GM18511 (cell line): ENCODE results near the gene SYT1.
"Not testable (repeated sequence)": the region's sequence is repeated elsewhere in the genome, so short reads cannot be mapped to it uniquely, and the experiment has no call there.

ENCODE experiments used
- ATAC-seq: cut with Tn5 transposase; IDR thresholded peaks from one replicate; pipeline ENCODE4 v1.9.1; 2021; ENCODE audit warnings: mild to moderate bottlenecking, moderate library complexity; ENCODE audit not compliant: unreplicated experiment

Gene SYT1

DNA sequence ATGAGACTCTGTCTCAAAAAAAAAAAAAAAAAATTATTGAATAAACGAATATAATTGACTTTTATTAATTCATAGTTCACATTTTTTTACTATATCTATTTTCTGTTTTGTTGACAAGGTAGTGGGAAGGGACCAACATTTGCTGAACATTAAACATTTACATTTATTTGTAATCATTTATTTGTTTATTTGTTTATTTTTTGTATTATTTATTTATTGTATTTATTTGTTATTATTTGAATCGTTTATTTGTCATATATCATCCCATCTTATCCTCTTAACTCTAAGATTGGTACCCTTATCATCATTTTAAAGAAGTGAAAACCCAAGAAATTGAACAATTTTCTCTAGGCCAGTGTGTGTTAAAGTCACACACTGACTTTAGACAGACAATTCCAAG lies 101.5 kb downstream of the SYT1 start:
- ATAC-seq, result no peak

DNA sequence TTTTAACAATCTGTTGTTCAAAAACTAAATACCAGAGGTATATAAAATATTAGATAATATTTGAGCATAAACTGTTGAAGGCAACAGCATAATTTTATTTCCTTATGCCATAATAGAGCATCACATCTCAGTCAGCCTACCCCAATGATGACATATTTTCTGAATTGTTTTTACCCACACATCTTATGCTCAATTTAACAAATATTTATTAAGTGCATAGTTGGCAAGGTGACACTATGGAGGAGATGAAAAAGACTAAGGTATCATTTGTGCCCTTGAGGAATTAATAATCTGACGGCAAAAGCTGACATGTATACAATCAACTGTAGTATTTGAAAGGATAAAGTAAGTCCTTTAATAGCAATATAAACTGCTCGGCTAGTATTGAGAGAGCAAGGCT lies 102.4 kb downstream of the SYT1 start:
- no peak for ATAC-seq

DNA sequence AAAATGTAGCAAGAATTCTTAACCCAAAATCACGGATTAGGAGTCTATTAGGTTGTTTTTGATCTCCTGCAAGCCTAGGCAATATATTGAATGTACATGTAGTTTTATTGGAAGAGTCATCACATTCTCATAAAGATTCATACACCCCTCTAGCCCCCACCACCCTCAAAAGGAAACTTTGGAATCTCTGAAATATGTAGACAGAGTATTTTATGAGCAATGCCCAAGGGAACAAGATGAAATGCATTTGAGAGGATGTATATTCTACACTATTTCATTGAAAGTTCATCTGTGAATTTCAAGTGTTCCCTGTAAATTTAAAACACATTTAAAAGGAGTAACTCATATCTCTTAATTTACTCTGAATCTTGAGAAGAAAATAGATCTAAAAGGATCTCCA lies 103.7 kb downstream of the SYT1 start:
- no peak for ATAC-seq

DNA sequence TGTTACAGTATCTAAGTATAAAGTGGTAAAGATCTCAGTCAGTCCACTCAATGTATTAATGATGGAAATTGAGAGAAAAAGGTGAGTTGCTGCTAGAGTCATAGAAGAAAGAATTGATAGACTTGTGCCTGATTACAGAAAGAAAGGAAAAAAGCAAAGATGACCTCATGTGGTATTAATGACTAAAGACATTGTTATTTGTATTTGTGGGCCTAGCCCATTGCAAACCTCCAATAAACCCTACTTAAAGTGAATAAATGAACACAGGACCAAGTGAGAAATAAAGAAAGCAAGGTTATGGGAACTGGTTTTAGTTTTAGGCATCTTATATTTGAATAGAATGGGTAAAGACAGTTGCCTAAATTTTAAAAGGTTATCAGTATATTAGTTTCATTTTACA lies 105.5 kb downstream of the SYT1 start:
- no peak for ATAC-seq

DNA sequence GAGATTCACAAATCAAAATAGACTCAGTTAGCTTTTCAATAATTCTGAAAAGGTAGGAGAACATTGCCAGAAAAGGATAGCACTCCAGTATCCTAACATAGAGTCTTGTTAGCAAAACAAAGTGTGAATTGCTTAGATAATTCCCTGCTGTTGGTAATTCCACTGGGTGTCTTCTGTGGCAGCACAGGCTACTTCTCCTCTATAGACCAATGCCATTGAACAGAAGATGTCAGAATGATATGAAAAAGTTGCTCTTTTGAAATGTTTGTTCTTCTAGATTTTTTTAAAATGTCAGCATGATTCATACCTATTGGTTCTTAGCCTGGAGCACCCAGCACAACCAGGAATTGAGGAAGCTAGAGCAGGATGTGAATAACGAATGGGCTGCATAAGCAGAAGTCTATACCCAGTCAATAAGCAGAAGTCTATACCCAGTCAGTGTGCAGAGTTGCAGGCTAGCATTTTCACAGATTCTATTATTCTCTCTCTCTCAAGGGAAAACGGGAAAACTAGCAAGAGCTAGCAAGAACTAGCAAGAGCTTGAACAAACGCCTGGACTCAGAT lies 112.8 kb downstream of the SYT1 start:
- no peak for ATAC-seq

DNA sequence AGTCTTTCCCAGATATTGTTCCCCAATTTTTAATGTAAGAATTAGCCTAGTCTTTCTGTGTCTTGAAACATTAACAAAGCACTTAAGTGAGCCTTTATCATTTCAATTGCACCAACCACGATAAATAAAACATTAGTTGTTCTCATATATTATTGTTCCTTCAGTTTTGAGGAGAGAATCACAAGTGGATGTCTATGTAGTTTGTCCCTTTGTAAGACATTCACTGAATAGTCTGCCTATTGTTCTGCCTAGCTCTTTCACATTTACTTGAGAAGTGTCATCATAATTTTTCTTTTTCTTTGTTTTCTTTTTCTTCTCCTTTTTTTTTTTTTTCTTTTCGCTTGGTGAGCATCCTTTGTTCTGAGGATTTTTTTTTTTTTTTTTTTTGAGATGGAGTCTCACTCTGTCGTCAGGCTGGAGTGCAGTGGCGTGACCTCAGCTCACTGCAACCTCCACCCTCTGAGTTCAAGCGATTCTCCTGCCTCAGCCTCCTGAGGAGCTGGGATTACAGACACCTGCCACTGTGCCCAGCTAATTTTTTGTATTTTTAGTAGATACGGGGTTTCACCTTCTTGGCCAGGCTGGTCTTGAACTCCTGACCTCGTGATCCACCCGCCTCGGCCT lies 129.7 kb downstream of the SYT1 start:
- ATAC-seq, result no peak

DNA sequence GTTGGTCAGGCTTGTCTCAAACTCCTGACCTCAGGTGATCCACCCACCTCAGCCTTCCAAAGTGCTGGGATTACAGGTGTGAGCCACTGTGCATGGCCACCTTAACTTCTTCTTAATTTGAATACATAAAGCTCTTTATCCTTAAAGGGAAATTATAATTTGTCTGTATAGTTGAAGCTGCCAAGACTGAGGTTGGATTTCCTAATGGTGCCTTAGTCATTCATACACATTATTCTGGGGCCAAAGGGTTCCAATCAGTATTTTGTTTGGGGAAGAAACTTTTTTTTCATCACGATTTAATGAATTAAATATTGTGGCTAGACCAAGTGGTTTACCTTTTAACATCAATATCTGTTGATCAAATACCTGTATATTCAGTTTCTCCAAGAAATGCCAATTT lies 135.9 kb downstream of the SYT1 start:
- no peak for ATAC-seq

DNA sequence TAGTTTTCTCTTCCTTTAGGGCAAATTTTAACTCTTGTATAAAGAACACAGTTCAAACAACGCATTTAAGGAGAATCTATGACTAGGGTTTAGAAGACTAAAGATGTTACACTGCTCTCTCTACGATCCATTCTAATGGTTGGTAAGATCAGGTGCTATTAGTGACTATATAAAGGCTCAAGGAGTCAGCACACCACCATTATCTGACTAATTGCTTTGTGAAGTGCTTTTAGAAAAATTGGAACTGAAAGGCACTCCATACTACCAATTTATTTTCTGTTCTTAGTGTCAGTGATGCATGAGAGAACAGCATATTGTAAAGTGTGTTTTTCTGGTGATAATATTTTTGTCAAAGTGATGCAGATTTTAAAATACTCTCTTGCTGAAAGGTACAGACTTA lies 136.8 kb downstream of the SYT1 start:
- ATAC-seq, result no peak

DNA sequence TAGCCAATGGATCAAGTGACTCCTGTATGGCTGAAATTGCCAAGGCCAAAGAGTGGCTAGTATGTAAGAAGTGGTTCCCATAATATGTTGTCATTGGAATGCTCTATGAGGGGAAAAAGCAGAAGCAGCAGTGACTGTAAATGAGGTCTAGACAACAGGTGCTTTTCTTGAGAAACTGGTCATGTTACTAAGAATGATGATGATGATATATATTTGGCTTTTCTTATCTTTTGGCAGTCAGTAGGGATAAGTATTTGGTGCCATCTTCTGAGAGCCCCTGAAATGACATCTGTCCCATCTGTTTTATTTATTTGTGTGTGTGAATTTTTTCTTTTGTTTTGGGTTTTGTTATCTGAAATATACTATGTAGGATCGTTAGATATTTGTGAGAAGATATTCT lies 141.7 kb downstream of the SYT1 start:
- peak; percentile 65 for ATAC-seq

DNA sequence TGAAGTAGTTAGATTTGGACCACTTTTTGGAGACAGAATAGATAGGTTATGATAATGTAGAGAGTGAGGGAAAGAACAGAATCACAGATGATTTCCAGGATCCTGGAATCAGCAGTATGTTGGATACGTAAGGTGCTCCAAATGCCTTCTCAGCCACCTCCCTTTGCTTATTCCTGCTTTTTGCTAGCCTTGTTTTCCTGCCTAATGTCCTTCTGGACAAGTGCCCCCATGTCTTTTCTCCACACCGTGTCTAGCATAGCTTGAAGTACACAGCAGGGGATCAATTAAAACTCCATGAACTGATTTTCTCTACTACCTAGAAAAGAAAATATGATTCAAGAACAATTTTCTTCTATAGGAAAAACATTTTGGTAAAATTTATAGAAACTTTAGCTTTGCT lies 144.0 kb downstream of the SYT1 start:
- no peak for ATAC-seq

DNA sequence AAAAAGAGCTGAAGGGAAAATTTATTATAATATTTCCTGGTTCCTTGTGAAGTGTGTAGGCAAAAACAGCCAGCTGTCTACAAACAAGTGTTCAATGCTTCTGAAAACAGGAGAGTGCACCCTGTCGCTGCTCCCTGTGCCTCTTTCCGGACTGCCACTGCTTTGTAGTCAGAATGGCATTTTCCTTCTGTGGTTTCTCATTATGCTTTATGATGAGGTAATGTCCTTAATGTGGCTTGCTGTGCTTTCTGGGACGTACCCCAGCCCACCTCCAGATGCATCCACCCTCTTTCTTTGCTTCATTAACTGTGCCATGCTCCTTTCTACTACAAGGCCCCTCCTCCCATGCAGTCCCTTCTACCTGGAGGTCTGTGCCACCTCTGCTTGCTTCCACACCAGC lies 148.1 kb downstream of the SYT1 start:
- ATAC-seq, result no peak

DNA sequence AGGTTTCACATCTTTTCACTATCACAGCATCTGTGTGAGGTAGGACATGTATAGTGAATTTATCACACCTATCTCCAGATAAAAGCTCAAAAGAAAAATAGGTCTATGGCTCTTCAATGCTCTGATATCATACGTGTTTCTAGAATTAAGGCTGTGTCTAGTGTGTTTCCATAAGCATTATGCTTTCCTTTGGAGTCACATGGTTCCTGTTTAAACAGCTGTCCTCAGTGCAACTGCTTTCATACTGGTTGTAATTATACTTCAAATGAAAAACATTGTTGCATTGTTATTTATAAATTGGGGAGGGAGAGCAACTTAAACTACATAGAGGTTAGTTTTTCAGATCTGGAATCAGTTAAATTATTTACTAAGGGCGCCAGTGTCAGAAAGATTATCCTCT lies 151.6 kb downstream of the SYT1 start:
- ATAC-seq, result no peak

DNA sequence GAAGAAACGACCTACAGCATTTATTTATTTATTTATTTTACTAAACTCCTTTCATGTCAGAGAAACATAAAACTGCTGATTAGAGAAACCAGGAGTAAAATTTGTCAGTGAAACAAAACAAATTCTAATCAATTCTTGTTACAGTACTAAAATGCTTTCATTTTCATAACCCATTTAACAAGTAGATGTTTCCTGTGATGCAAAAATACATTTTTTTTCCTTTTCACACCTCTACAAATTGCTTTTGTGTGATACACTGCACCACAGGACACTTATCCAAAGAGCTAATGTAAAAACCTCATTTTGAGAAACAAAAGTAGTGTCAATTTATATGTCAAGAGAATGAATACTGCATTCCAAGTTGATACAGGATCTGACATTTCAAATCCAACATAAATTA lies 155.1 kb downstream of the SYT1 start:
- peak; percentile 89 for ATAC-seq

DNA sequence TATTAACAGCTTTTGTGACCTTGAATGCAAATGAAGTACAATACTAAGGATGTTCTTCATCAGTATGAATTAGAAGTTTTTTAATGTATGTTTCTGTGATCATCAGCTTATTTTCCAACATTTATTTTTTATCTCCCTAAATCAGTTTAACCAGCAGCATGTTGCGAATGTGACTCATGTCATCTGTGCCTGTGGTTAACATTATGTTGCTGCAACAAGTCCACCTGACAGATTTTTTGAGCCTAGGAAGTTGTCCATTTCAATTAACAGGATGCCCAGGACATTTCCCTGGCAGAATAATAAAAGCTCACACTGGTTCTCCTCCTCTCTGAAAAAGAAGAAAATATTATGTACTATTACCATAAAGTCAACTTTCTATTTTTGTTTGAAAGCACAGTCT lies 155.5 kb downstream of the SYT1 start:
- ATAC-seq, result peak; percentile 31

DNA sequence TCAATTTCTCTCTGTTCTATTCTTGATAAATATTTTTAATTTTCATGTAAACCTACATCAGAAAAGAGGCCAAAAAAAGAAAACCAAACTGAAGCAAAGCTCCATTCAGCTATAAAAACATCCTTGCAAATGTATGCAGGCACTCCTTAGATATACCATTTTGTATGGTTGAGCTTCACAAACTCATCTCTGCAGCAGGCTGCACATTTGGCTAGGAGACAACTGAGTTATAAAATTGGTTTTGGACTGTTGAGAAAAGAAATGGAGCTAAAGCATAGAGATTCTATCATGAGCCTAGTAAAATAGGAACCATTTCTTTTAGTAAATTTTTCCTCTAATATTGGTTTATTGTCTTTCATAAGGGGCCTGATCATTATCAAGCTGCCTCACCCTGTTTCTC lies 156.4 kb downstream of the SYT1 start:
- no peak for ATAC-seq

DNA sequence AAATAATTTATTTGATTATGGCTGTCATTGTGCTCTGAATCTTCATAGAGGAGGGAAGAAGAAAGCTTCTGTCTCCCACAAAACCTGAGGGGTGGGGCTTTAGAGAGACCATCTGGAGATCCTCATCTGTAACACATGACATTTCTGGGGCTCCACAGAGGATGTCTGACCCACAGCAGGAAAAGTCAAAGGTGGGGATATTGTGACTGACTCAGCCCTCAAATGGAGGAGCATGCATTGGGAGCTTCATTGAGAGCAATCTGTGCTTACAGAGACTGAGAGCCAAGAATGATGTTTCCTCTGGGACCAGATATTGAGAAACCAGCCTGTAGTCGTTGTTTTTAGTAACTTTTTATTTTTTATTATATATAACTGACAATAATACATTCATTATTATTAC lies 158.7 kb downstream of the SYT1 start:
- ATAC-seq, result no peak

DNA sequence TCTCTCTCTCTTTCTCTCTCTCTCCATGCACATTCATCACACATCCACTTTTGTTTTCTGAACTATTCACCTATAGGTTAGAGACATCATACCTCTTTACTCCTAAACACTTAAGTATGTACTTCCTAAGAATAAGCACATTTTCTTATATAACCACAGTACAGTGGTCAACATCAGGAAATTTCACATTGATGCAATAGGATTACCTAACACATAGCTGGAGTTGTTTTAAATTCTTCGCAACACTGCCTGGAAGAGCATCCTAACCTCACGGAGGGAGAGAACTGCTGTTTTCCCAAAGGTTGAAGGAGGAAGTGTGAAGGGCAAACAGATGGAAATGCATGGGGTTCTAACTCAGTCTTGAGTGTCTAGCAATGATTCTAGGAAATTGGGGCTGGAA lies 159.2 kb downstream of the SYT1 start:
- no peak for ATAC-seq

DNA sequence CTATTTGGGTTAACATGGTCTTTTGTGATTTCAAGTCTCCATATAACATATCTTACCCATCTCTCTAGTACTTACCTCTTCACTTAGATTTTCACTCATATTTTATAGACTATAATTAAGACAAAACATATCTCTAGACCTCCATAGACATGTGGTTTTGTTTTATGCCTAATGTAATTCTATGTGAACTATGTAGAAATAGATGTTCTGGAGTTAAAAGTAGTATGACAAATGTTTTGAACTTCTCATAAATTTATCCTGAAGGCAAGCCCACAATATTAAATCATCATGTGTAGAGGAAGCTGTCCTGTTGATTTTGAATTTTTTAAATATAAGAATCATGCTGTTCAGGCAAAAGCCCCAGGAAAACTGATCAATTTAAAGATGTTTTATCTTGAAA lies 169.2 kb downstream of the SYT1 start:
- no peak for ATAC-seq

DNA sequence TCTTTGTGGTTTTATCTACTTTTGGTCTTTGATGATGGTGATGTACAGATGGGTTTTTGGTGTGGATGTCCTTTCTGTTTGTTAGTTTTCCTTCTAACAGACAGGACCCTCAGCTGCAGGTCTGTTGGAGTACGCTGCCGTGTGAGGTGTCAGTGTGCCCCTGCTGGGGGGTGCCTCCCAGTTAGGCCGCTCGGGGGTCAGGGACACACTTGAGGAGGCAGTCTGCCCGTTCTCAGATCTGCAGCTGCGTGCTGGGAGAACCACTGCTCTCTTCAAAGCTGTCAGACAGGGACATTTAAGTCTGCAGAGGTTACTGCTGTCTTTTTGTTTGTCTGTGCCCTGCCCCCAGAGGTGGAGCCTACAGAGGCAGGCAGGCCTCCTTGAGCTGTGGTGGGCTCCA lies 180.2 kb downstream of the SYT1 start:
- not testable (repeated sequence) for ATAC-seq

DNA sequence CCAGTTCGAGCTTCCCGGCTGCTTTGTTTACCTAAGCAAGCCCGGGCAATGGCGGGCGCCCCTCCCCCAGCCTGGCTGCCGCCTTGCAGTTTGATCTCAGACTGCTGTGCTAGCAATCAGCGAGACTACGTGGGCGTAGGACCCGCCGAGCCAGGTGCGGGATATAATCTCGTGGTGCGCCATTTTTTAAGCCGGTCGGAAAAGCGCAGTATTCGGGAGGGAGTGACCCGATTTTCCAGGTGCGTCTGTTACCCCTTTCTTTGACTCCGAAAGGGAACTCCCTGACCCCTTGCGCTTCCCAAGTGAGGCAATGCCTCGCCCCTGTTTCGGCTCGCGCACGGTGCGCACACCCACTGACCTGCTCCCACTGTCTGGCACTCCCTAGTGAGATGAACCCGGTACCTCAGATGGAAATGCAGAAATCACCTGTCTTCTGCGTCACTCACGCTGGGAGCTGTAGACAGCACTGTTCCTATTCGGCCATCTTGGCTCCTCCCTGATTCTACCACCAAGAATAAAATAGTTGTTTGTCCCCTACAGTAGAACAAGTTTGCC lies 180.7 kb downstream of the SYT1 start:
- ATAC-seq, result not testable (repeated sequence)

DNA sequence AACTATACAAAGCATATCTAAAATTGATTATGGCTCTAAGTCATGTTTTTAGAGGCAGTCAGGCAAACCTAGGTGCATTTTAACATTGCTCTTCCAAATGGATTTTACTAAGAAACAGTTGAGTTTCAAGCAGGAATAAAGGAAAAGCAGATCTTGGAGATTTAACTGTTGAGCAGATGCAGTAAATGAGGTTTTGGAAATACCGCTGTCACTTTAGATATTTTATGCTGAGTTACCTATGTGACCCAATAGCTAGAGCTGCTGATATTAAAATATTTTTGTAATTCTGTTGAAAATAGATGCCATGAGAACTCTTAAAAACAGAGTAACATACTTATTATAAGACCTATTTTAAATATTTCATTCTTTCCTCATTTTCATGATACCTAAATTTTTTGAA lies 181.4 kb downstream of the SYT1 start:
- ATAC-seq, result no peak

DNA sequence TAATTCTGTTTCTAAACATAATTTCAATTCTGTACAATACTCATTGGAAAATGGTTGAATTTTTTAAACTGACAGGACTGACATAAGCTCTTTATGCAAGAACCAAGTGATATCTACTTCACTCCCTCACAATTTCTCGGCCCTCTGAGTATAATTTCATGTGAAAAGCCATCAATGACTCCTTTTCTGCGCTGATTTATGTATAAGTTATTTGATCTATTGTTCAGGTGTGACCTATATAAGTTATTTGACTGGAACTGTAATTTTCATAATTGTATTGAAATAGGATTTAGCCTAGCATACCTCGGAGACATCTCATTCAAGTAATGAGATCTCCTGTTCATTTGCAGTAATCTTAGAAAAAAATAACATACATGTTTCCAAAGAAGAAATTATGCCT lies 184.4 kb downstream of the SYT1 start:
- no peak for ATAC-seq

DNA sequence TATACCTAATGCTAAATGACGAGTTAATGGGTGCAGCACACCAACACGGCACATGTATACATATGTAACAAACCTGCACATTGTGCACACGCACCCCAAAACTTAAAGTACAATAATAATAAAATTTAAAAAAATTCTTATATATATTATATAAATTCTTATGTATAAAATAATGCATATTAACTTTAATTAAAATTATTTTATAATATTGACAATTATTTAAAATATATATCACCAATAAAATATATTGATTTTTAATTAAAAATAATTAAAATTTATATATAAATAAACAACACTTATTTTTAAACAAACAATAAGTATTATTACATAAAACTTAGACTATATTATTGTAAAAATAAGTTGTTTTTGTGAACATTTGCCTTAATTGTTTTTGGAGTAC lies 188.8 kb downstream of the SYT1 start:
- no peak for ATAC-seq
